ENCODE results near the gene CRACDL. TPM values are rescaled to one million over a fixed set of nuclear protein-coding genes. Genes with fewer than 3 reads are reported as not detected.

CRACDL gene, protein sequence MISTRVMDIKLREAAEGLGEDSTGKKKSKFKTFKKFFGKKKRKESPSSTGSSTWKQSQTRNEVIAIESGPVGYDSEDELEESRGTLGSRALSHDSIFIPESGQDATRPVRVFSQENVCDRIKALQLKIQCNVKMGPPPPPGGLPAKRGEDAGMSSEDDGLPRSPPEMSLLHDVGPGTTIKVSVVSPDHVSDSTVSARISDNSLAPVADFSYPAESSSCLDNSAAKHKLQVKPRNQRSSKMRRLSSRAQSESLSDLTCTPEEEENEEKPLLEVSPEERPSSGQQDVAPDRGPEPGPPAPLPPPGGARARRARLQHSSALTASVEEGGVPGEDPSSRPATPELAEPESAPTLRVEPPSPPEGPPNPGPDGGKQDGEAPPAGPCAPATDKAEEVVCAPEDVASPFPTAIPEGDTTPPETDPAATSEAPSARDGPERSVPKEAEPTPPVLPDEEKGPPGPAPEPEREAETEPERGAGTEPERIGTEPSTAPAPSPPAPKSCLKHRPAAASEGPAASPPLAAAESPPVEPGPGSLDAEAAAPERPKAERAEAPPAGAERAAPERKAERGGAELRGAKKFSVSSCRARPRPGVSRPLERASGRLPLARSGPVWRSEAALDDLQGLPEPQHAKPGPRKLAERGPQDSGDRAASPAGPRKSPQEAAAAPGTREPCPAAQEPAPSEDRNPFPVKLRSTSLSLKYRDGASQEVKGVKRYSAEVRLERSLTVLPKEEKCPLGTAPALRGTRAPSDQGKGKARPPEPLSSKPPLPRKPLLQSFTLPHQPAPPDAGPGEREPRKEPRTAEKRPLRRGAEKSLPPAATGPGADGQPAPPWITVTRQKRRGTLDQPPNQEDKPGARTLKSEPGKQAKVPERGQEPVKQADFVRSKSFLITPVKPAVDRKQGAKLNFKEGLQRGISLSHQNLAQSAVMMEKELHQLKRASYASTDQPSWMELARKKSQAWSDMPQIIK
- polyA plus RNA-seq (2013, experiment 1 of 2) = 0.40 TPM
- 0.22 TPM for polyA plus RNA-seq (2013, experiment 2 of 2)

DNA sequence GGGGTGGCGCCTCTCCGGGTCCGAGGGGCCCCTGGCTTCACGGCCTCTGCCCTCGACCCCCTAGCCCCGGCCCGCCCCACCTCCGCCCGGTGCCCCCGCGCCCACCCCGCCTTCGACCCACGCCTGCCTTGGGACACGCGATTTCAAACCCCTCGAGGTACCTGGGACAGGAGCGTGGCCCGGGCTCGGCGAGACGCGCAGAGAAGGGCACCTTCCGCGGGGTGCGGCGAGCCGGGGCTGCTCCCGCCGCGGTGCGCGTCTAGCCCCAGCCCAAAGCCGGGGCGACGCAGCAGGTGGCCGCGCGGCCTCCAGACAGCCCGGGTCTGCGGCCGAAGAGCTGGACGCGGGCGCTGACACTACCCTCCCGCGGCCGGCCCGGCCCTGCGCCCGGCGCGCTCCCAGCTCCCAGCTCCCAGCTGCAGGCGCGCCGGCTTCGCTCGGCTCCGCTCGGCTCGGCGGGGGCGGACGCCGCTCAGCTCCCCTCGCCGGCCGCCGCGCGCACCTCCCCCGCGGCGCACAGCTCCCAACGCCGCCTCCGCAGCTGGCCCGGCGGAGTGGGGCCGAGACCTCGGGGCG lies at the start of gene CRACDL:
CRACDL (minus strand) TSS at position 449 of the 576 bp plus-strand sequence. CDS start 89,425 bp downstream, outside the sequence.
- WGBS, 2 donors (ENCODE audit: extremely low coverage in 2 of 2, insufficient read length in 2 of 2, insufficient replicate concordance in 1 of 2) = no CpG with 5 or more reads among the region's 82 CpGs
- H3K4me2 ChIP-seq (ENCODE audit: insufficient read depth, low read length, poor library complexity, severe bottlenecking) = peak within 1 kb of the TSS; percentile 91
- H3K27me3 ChIP-seq (ENCODE audit: control insufficient read depth in 3 of 3, insufficient read depth in 3 of 3, low read depth in 1 of 3, low read length in 3 of 3) = peaks cover 11 to 89% (median 46%) of the 10 kb centered on the region in 3 experiments
- H3K23ac ChIP-seq (ENCODE audit: low read depth, low read length, poor library complexity) = peak within 1 kb of the TSS; percentile 39
- no peak within 1 kb of the TSS for H3K14ac ChIP-seq (ENCODE audit: low read length)
- no peak within 1 kb of the TSS for H4K91ac ChIP-seq (ENCODE audit: low read depth, low read length, poor library complexity)
- no peak within 1 kb of the TSS for H2AK5ac ChIP-seq (ENCODE audit: low read depth, low read length)
- peak within 1 kb of the TSS; percentile 82 for H2AFZ ChIP-seq (ENCODE audit: low read length)
- peaks cover 0 to 15% of the 10 kb centered on the region in 2 donors for H3K9me3 ChIP-seq (replicated peaks in 1 of 2; ENCODE audit: control insufficient read depth in 2 of 2, insufficient read depth in 1 of 2, low read depth in 1 of 2, low read length in 2 of 2)
- no peak within 1 kb of the TSS for H2BK5ac ChIP-seq (ENCODE audit: low read length)
- no peak within 1 kb of the TSS for H2BK120ac ChIP-seq (ENCODE audit: low read depth, low read length)
- H2BK15ac ChIP-seq (ENCODE audit: low read length) = no peak within 1 kb of the TSS
- no peaks in the 10 kb centered on the region for H3K79me1 ChIP-seq (ENCODE audit: low read depth, low read length)
- peak within 1 kb of the TSS; percentile 59 for H3K18ac ChIP-seq (ENCODE audit: low read length)
- H4K8ac ChIP-seq (ENCODE audit: low read depth, low read length) = no peak within 1 kb of the TSS
- no peak within 1 kb of the TSS for H2BK12ac ChIP-seq (ENCODE audit: low read length)
- DNase-seq (ENCODE audit: low spot score) = peak; percentile 39
- H3K4me1 ChIP-seq (ENCODE audit: control insufficient read depth in 2 of 2, insufficient read depth in 1 of 2, low read depth in 1 of 2, low read length in 2 of 2) = peaks cover 0 to 4% of the 10 kb centered on the region in 2 donors
- H3K36me3 ChIP-seq (replicated peaks in 1 of 2; ENCODE audit: control insufficient read depth in 2 of 2, insufficient read depth in 2 of 2, low read length in 2 of 2) = no peaks in the 10 kb centered on the region
- peak within 1 kb of the TSS; percentile 73 for H3K9ac ChIP-seq (ENCODE audit: low read depth, low read length, poor library complexity)
- H3K4ac ChIP-seq (ENCODE audit: low read length) = no peak within 1 kb of the TSS
- no peak within 1 kb of the TSS for H3K27ac ChIP-seq (replicated peaks; ENCODE audit: low read length)
- peak within 1 kb of the TSS; percentile 29 to 80 for H3K4me3 ChIP-seq (ENCODE audit: low read length in 2 of 2)

DNA sequence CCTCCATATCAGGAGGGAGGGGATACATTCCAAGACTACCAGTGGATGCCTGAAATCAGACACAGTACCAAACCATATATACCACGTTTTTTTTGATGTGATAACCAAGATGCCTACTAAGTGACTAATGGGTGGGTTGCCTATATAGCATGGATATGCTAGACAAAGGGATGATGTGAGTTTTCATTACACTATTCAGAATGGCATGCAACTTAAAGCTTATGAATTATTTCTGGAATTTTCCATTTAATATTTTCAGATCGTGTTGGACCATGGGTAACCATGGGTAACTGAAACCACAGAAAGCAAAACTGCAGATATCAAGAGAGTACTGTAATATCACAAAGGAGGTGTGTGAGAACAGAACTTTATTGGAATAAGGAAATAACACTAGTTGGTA lies 39.6 kb upstream of the CRACDL start:
- Histone ChIP-seq H4K91ac (ENCODE audit: low read depth, low read length, poor library complexity) (no peak overlapping the region), H3K4me3 (ENCODE audit: low read length in 2 of 2) (no peak overlapping the region), H3K9me3 (replicated peaks in 1 of 2; ENCODE audit: control insufficient read depth in 2 of 2, insufficient read depth in 1 of 2, low read depth in 1 of 2, low read length in 2 of 2) (peaks cover 4 to 10% of the 10 kb centered on the region in 2 donors), H3K4ac (ENCODE audit: low read length) (no peak overlapping the region), H3K27me3 (ENCODE audit: control insufficient read depth in 3 of 3, insufficient read depth in 3 of 3, low read depth in 1 of 3, low read length in 3 of 3) (no peaks in the 10 kb centered on the region), H3K4me2 (ENCODE audit: insufficient read depth, low read length, poor library complexity, severe bottlenecking) (no peak overlapping the region), H2BK12ac (ENCODE audit: low read length) (no peak overlapping the region), H3K27ac (replicated peaks; ENCODE audit: low read length) (no peak overlapping the region), H4K8ac (ENCODE audit: low read depth, low read length) (no peak overlapping the region), H3K79me1 (ENCODE audit: low read depth, low read length) (no peaks in the 10 kb centered on the region), H3K14ac (ENCODE audit: low read length) (no peak overlapping the region), H3K23ac (ENCODE audit: low read depth, low read length, poor library complexity) (no peak overlapping the region), H2BK15ac (ENCODE audit: low read length) (no peak overlapping the region), H2BK120ac (ENCODE audit: low read depth, low read length) (no peak overlapping the region), H2BK5ac (ENCODE audit: low read length) (no peak overlapping the region), H2AFZ (ENCODE audit: low read length) (no peak overlapping the region), H2AK5ac (ENCODE audit: low read depth, low read length) (no peak overlapping the region), H3K9ac (ENCODE audit: low read depth, low read length, poor library complexity) (no peak overlapping the region), H3K18ac (ENCODE audit: low read length) (no peak overlapping the region), H3K36me3 (replicated peaks in 1 of 2; ENCODE audit: control insufficient read depth in 2 of 2, insufficient read depth in 2 of 2, low read length in 2 of 2) (no peaks in the 10 kb centered on the region), H3K4me1 (ENCODE audit: control insufficient read depth in 2 of 2, insufficient read depth in 1 of 2, low read depth in 1 of 2, low read length in 2 of 2) (no peaks in the 10 kb centered on the region)
- no CpG with 5 or more reads among the region's 2 CpGs for WGBS, 2 donors (ENCODE audit: extremely low coverage in 2 of 2, insufficient read length in 2 of 2, insufficient replicate concordance in 1 of 2)
- DNase-seq (ENCODE audit: low spot score) = no peak

DNA sequence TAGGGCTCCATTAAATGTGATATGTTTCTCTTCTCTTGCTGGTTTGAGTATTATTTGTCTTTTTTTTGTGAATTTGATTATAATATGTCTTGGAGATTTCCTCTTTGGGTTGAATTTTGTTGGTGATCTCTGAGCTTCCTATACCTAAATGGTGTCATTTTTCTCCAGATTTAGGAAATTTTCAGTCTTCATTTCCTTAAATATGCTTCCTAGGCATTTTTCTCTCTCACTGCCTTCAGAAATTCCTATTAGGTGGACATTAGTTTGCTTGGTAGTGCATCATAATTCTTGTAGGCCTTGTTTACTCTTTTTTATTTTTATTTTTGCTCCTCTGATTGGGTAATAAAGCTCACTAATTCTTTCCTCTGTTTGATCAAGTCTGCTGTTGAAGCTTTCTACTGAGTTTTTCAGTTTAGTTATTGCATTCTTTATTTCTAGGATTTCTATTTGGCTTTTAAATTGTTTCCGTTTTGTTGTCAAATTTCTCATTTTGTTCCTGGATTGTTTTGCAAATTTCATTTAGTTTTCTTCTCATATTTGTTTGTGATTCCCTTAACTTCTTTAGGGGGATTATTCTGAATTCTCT lies 36.6 kb upstream of the CRACDL start:
- no CpG with 5 or more reads among the region's 1 CpG for WGBS, 2 donors (ENCODE audit: extremely low coverage in 2 of 2, insufficient read length in 2 of 2, insufficient replicate concordance in 1 of 2)
- H2BK12ac ChIP-seq (ENCODE audit: low read length) = no peak overlapping the region

More for the DNA sequence above, 36.6 kb upstream of the CRACDL start:
- Histone ChIP-seq H4K8ac (ENCODE audit: low read depth, low read length) (no peak overlapping the region), H3K27ac (replicated peaks; ENCODE audit: low read length) (no peak overlapping the region), H3K23ac (ENCODE audit: low read depth, low read length, poor library complexity) (no peak overlapping the region), H3K18ac (ENCODE audit: low read length) (no peak overlapping the region), H3K9me3 (replicated peaks in 1 of 2; ENCODE audit: control insufficient read depth in 2 of 2, insufficient read depth in 1 of 2, low read depth in 1 of 2, low read length in 2 of 2) (peaks cover 4 to 10% of the 10 kb centered on the region in 2 donors), H3K27me3 (ENCODE audit: control insufficient read depth in 3 of 3, insufficient read depth in 3 of 3, low read depth in 1 of 3, low read length in 3 of 3) (no peaks in the 10 kb centered on the region), H3K4me3 (ENCODE audit: low read length in 2 of 2) (no peak overlapping the region), H2BK120ac (ENCODE audit: low read depth, low read length) (no peak overlapping the region), H3K9ac (ENCODE audit: low read depth, low read length, poor library complexity) (no peak overlapping the region), H2BK5ac (ENCODE audit: low read length) (no peak overlapping the region), H3K36me3 (replicated peaks in 1 of 2; ENCODE audit: control insufficient read depth in 2 of 2, insufficient read depth in 2 of 2, low read length in 2 of 2) (no peaks in the 10 kb centered on the region), H2AK5ac (ENCODE audit: low read depth, low read length) (no peak overlapping the region), H4K91ac (ENCODE audit: low read depth, low read length, poor library complexity) (no peak overlapping the region), H3K4me1 (ENCODE audit: control insufficient read depth in 2 of 2, insufficient read depth in 1 of 2, low read depth in 1 of 2, low read length in 2 of 2) (no peaks in the 10 kb centered on the region), H3K4me2 (ENCODE audit: insufficient read depth, low read length, poor library complexity, severe bottlenecking) (no peak overlapping the region), H2BK15ac (ENCODE audit: low read length) (no peak overlapping the region), H2AFZ (ENCODE audit: low read length) (no peak overlapping the region), H3K79me1 (ENCODE audit: low read depth, low read length) (no peaks in the 10 kb centered on the region), H3K14ac (ENCODE audit: low read length) (no peak overlapping the region), H3K4ac (ENCODE audit: low read length) (no peak overlapping the region)
- no peak for DNase-seq (ENCODE audit: low spot score)

Data from neuronal stem cell (in vitro differentiated cells).